Fibroblast of mammary gland (primary cell): ENCODE results near the gene TEF.
A peak's percentile ranks its signal among the peaks of the same experiment; 100 is the strongest.

ENCODE experiments used
- DNase-seq: peaks from one replicate; pipeline ENCODE4 v3.0.0-alpha.2; 2010; ENCODE audit warnings: low read depth
- H3K4me3 ChIP-seq: 2 replicates; pipeline ENCODE4 v1.5.1; 2011; ENCODE audit warnings: low read depth, mild to moderate bottlenecking, low read length, moderate library complexity; ENCODE audit not compliant: control insufficient read depth
- TF ChIP-seq, protein P1 (sequence below): conservative IDR thresholded peaks from 2 replicates; pipeline ENCODE4 v1.5.1; 2011; ENCODE audit warnings: low read depth, low read length, inconsistent platforms; ENCODE audit not compliant: control insufficient read depth, insufficient read depth

Gene TEF, protein sequence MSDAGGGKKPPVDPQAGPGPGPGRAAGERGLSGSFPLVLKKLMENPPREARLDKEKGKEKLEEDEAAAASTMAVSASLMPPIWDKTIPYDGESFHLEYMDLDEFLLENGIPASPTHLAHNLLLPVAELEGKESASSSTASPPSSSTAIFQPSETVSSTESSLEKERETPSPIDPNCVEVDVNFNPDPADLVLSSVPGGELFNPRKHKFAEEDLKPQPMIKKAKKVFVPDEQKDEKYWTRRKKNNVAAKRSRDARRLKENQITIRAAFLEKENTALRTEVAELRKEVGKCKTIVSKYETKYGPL

DNA sequence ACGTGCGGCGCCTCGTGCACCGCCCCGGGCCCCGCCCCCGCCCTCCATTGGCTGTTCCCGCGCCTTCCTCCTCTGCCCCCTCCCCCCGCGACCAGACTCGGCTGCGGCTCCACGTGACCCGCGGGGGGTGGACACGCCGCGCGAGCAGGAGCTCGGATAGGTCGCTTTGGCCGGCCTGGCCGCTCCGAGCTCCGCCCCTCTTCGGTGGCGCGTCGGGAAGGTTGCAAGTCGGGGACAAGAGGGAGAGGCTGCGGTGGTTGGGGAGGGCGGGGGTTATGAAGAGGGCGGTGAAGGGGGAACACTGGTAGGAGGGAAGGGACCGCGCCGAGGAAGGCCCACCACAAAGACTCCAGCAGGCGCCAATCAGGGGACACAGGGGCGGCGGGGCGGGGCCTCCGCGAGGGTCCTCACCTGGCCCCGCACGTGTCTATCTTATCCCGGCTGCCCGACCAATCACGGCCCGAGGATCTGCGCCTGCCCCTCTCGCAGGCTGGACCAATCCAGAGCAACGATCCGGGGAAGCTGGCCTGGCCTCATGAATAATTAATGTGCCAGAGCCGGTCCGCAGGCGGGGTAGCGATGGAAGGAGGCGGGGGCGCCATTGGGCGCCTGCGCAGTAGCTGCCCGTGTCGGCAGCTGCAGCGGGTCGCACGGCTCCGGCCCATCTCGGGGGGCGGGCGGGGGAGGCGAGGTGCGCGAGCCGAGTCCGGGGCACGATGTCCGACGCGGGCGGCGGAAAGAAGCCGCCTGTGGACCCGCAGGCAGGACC lies at the start of gene TEF:
Gene TEF (plus strand): TSS at position 614 of the 769 bp plus-strand sequence. CDS start 103 bp downstream, at position 717.
- peak; percentile 96 for DNase-seq
- TF ChIP-seq, protein P1, sequence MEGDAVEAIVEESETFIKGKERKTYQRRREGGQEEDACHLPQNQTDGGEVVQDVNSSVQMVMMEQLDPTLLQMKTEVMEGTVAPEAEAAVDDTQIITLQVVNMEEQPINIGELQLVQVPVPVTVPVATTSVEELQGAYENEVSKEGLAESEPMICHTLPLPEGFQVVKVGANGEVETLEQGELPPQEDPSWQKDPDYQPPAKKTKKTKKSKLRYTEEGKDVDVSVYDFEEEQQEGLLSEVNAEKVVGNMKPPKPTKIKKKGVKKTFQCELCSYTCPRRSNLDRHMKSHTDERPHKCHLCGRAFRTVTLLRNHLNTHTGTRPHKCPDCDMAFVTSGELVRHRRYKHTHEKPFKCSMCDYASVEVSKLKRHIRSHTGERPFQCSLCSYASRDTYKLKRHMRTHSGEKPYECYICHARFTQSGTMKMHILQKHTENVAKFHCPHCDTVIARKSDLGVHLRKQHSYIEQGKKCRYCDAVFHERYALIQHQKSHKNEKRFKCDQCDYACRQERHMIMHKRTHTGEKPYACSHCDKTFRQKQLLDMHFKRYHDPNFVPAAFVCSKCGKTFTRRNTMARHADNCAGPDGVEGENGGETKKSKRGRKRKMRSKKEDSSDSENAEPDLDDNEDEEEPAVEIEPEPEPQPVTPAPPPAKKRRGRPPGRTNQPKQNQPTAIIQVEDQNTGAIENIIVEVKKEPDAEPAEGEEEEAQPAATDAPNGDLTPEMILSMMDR = no peak
- peak within 1 kb of the TSS; percentile 61 for H3K4me3 ChIP-seq

DNA sequence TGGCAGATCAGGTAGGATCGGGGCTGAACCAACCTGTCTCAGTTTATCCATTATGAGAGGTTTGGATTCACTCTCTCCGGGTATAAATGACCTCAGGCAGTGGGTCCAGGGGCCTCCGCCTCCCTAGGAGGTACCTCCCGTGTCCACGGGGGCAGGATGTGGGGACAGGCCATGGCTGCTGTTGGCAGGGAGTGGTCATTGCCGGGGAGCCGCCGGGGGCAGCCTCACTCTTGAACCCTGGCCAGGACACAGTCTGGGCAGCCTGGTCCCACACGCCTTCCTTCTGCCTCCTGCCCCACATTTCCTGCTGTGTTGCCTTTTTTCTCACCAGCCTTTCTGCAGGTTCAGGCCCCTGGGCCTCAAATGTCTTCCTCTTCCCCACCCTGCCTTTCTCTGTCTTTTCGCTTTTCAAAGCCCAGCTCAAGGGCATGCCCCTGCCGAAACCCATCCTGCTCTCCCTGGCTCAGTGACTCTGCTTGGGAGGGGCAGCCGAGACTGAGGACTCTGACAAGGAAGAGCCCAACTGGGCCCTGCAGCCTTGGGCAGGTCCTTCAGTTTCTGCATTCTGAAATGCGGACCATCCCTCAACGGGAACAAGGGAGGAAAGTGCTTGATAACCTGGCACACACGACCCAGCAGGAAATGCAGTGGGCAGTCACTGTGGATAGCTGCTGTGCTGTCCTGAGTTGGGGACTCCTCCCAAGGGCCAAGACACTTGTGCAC lies 49.4 kb upstream of the TEF start:
- H3K4me3 ChIP-seq = no peak overlapping the region
- TF ChIP-seq, protein P1 = no peak
- no peak for DNase-seq

DNA sequence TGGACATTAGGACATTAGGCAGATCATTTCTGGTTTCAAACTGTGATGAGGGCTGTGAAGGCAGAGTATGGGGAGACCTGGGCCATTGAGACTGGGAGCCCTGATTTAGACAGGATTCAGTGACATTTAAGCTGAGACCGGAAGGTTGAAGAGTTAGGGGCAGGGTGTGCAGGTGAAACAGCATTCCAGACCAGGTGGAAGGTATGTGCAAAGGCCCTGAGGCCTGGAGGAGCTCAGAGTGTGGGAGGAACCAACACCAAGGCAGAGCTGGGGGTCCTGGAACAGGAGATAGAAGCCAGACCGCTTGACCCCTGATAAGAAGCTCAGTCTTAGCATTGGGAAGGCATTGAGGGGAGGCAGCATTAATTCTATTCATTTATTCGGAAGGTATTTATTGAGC lies 47.9 kb upstream of the TEF start:
- TF ChIP-seq, protein P1 = no peak
- no peak for DNase-seq
- H3K4me3 ChIP-seq = no peak overlapping the region

DNA sequence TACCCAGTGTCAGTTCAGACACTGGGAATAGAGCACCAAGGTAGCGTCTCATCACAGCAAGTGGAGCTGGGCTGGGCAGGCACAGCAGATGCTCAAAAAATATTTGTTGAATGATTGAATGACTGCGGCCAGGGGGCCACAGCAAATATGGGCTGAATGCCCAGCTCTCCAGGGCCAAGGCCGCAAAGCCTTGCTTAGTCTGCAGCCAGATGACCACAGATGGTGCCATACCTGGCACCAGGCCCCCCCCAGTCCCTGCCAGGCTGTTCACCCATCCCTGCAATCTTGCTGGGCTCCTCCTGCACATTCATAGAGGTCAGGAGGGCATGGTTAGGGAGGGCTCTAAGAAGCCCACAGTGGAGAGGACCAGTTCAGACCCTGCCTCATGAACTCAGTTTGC lies 47.5 kb upstream of the TEF start:
- TF ChIP-seq, protein P1 = no peak
- no peak overlapping the region for H3K4me3 ChIP-seq
- no peak for DNase-seq

DNA sequence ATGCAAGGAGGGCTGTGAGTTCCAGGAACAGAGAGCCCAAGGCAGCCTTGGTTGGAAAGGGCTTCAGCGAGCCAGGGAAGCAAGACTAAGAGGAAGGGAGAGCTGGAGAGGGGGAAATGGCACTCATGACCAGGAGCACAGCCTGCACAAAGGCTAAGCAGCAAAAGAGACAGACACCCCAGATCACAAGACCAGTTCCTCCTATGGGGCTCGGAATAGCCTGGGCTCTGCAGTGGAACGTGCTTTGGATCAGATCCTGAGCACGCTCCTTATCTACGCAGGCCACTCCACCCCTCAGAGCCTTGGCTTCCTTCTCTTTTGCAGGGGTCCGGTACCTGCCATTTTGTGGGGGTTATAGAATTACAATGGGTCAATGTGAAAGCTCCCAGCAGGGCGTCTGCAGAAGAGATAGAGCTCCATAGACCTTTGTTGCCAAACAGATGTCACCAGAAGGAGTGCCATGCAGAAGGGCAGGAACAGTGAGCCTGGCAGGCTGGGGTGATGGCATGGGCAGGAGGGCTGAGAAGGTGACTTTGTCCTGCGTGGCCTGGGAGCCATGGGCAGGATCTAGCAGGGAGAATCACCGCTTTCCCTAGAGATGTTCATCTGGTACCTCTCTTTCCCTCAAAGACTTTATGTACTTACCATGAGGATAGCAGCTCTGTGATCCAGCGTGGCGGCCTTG lies 46.6 kb upstream of the TEF start:
- no peak for DNase-seq
- TF ChIP-seq, protein P1 = no peak
- no peak overlapping the region for H3K4me3 ChIP-seq

DNA sequence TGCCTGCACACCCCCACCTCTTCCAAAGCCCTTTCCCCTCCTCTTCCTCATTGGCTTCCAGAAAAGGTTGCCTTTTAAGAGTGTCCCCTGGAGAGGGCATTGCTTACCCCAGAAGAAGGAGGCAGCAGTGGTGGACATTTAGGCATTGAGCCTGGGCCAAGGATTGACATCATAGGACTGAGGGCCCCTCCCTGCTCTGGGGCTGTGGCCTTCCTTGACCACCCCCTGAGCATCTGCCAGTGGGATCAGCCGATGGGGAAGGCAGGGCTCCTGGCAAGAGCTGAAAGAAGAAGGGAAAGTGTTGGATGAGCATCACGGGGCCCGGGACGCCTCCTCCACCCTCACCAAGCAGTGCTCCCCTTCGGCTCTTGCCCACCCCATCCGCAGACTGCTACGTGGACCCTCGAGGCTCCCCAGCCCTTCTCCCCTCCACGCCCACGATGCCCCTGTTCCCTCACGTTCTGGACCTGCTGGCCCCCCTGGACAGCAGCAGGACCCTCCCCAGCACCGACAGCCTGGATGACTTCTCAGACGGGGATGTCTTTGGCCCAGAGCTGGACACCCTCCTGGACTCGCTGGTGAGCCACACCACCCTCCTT lies 43.0 kb upstream of the TEF start:
- TF ChIP-seq, protein P1 = no peak
- peak; percentile 39 for DNase-seq
- H3K4me3 ChIP-seq = no peak overlapping the region
